ENCODE results near the gene SMIM7. TPM values are rescaled to one million over a fixed set of nuclear protein-coding genes. Genes with fewer than 3 reads are reported as not detected.
"Not testable (repeated sequence)": the region's sequence is repeated elsewhere in the genome, so short reads cannot be mapped to it uniquely, and the experiment has no call there.

The SMIM7 gene
- total RNA-seq, 1 donor from 2014 or later: 131 TPM

GRCh38 chr19:16657384-16657783 lies 2.6 kb downstream of the SMIM7 start:
- no peak for DNase-seq (ENCODE audit: low read depth)
- TF ChIP-seq CTCF (conservative IDR thresholded peaks at IDR 0.05; ENCODE audit: low read depth, low read length): no peak
- H3K4me3 ChIP-seq (ENCODE audit: low read depth, low read length): no peak overlapping the region

DNA sequence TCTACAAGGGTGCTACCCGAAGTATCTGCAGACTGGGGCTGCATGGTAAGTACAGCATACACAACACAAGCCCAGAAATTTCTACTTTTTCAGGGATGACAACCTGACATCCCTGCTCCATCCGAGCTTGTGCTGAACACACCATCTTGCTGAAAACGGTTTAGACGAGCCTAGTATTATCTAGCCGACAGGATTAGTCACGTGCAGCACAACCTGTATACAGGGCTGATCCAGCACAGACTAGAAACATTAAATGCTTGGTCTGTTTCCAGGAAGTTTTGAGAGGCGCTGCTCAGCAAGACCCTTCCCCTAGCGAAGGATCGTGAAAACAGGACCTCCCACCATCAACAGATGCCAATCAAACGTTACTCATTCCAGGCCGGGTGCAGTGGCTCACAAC lies 4.2 kb downstream of the SMIM7 start:
- no peak for DNase-seq (ENCODE audit: low read depth)
- no peak for TF ChIP-seq CTCF (conservative IDR thresholded peaks at IDR 0.05; ENCODE audit: low read depth, low read length)
- no peak overlapping the region for H3K4me3 ChIP-seq (ENCODE audit: low read depth, low read length)

DNA sequence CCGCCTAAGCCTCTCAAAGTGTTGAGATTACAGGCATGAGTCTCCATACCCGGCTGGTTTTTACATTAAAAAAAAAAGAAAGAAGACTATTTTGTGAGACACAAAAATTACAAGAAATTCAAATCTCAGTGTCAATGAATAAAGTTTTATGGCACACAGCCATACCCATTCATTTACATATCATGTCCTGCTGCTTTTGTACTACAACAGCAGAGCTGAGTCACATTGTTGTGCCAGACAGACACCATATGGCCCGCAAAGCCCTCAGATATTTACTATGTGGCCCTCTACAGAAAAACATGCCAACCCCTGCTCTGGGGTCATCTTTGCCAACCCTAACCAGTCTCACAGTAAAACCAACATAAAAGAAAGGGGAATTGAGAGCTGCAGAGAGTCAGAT lies 5.3 kb downstream of the SMIM7 start:
- H3K4me3 ChIP-seq (ENCODE audit: low read depth, low read length): no peak overlapping the region
- no peak for DNase-seq (ENCODE audit: low read depth)
- no peak for TF ChIP-seq CTCF (conservative IDR thresholded peaks at IDR 0.05; ENCODE audit: low read depth, low read length)

DNA sequence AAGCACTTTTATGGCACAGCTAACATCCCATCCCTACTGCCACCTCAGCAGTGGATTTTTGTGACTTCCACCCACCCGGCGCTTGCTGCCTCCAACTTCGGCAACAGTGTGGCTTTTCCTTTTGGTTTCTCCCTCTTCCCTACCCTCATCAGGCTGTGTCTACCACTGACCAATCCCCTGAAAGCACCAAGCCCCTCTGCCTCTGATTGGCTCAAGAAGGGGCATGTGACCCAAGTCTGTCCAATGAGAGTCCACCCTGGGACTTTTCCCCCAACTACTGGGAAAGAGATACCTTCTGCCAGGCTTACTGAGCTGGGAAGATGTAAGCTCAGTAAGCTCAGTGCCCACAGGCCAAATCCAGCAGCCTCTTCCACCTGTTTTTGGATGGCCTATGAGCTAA lies 5.8 kb downstream of the SMIM7 start:
- TF ChIP-seq CTCF (conservative IDR thresholded peaks at IDR 0.05; ENCODE audit: low read depth, low read length): no peak
- H3K4me3 ChIP-seq (ENCODE audit: low read depth, low read length): no peak overlapping the region
- no peak for DNase-seq (ENCODE audit: low read depth)

DNA sequence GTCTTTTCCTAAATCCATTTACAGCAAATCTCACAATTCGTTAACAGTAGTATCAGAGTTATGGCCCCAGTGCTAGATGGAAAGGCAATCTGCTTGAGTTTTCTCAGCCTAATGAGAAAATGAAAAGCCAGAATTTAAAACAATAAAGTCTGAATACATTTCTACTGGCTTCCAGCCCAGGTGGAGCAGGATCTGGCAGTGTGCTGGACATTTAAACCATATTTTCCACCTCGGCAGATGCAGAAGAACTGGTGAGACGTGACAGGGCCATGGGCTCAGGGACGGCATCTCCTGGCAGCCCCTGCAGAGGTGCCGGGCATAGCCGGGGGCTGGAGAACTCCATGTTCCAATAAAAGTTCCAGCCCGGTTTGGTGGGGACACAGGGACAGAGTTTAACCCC lies 7.1 kb downstream of the SMIM7 start:
- DNase-seq (ENCODE audit: low read depth): no peak
- no peak for TF ChIP-seq CTCF (conservative IDR thresholded peaks at IDR 0.05; ENCODE audit: low read depth, low read length)
- H3K4me3 ChIP-seq (ENCODE audit: low read depth, low read length): no peak overlapping the region

- not testable (repeated sequence) for H3K4me3 ChIP-seq (ENCODE audit: low read depth, low read length); DNase-seq (ENCODE audit: low read depth)
These were observed 8.3 kb downstream of the SMIM7 start for GRCh38 chr19:16651421-16652188.

GRCh38 chr19:16650821-16651220 lies 9.1 kb downstream of the SMIM7 start:
- no peak for DNase-seq (ENCODE audit: low read depth)
- no peak overlapping the region for H3K4me3 ChIP-seq (ENCODE audit: low read depth, low read length)
- no peak for TF ChIP-seq CTCF (conservative IDR thresholded peaks at IDR 0.05; ENCODE audit: low read depth, low read length)

All from epithelial cell of proximal tubule (primary cell).